SU-DHL-6 (cell line): ENCODE results near the gene NAA50.

Experiments used
- EZH2phosphoT487 ChIP-seq: fragments of 200-600 bp; sonication (generic), shearing (Covaris generic); conservative IDR thresholded peaks from 2 replicates; pipeline ENCODE4 v1.6.1; 2018; ENCODE audit warnings: mild to moderate bottlenecking, antibody characterized with exemption, low read length, moderate library complexity, mixed read lengths
- TF ChIP-seq, protein P1 (sequence below): fragments of 200-600 bp; sonication (generic); IDR thresholded peaks from one replicate; pipeline ENCODE4 v1.5.1; 2017; ENCODE audit warnings: antibody characterized with exemption, mild to moderate bottlenecking, low read length, moderate library complexity; ENCODE audit not compliant: insufficient read depth, poor library complexity, severe bottlenecking

DNA sequence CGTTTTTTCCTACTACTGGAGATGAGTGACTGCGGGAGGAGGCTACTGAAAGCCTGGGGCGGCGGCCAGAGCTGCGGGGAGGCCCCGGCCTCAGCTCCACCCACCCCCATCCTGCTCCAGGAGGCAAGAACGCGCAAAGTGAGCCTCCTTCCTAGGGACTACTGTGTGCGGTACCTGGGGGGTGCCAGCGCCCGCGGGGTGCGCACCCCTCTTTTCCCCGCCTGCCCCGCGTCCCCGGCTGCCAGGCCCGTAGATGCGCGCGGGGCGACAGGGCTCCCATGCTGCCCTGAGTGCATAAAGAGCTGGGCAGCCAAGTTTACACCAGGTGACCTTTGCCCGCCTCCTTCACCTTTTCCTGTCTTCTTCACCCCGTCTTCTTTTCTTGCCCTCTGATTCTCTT, 47.1 kb downstream of the NAA50 start:
- no peak for TF ChIP-seq EZH2phosphoT487
- TF ChIP-seq, protein P1, sequence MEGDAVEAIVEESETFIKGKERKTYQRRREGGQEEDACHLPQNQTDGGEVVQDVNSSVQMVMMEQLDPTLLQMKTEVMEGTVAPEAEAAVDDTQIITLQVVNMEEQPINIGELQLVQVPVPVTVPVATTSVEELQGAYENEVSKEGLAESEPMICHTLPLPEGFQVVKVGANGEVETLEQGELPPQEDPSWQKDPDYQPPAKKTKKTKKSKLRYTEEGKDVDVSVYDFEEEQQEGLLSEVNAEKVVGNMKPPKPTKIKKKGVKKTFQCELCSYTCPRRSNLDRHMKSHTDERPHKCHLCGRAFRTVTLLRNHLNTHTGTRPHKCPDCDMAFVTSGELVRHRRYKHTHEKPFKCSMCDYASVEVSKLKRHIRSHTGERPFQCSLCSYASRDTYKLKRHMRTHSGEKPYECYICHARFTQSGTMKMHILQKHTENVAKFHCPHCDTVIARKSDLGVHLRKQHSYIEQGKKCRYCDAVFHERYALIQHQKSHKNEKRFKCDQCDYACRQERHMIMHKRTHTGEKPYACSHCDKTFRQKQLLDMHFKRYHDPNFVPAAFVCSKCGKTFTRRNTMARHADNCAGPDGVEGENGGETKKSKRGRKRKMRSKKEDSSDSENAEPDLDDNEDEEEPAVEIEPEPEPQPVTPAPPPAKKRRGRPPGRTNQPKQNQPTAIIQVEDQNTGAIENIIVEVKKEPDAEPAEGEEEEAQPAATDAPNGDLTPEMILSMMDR = no peak
